ENCODE results near the gene RPS15.

RPS15 gene

GRCh38 chr19:1447944-1448343, 9.7 kb downstream of the RPS15 start:
- Histone ChIP-seq H3K4me3 (replicated peaks; ENCODE audit: insufficient read depth, low read length) (no peak overlapping the region), H3K27ac (replicated peaks) (no peak overlapping the region), H3K27me3 (ENCODE audit: insufficient read depth, poor library complexity, severe bottlenecking) (peaks cover 60% of the 10 kb centered on the region)
- DNase-seq (ENCODE audit: low read depth in 1 of 2, low spot score in 1 of 2), result no peak
- TF ChIP-seq SPI1 (IDR thresholded peaks at IDR 0.05; ENCODE audit: borderline replicate concordance, low read depth) (no peak), REST (IDR thresholded peaks at IDR 0.05; ENCODE audit: insufficient replicate concordance, low read depth) (no peak), GABPA (IDR thresholded peaks at IDR 0.05; ENCODE audit: low read depth) (no peak), CTCF (IDR thresholded peaks at IDR 0.05; ENCODE audit: insufficient read depth, low read length) (no peak), POLR2AphosphoS5 (IDR thresholded peaks at IDR 0.05; ENCODE audit: low read depth) (no peak)

- H3K4me3 ChIP-seq (replicated peaks; ENCODE audit: insufficient read depth, low read length), result no peak within 1 kb of the TSS
- no peak for TF ChIP-seq CTCF (IDR thresholded peaks at IDR 0.05; ENCODE audit: insufficient read depth, low read length)
- no peak for TF ChIP-seq REST (IDR thresholded peaks at IDR 0.05; ENCODE audit: insufficient replicate concordance, low read depth)
- no peak for TF ChIP-seq SPI1 (IDR thresholded peaks at IDR 0.05; ENCODE audit: borderline replicate concordance, low read depth)
- TF ChIP-seq GABPA (IDR thresholded peaks at IDR 0.05; ENCODE audit: low read depth), result no peak
- TF ChIP-seq POLR2AphosphoS5 (IDR thresholded peaks at IDR 0.05; ENCODE audit: low read depth), result no peak
- no peak for DNase-seq (ENCODE audit: low read depth in 1 of 2, low spot score in 1 of 2)
- no peak within 1 kb of the TSS for H3K27ac ChIP-seq (replicated peaks)
- peaks cover 74% of the 10 kb centered on the region for H3K27me3 ChIP-seq (ENCODE audit: insufficient read depth, poor library complexity, severe bottlenecking)
Observed at GRCh38 chr19:1449467-1450442, 11.6 kb downstream of the RPS15 start, which contains the start of gene APC2. Gene APC2 (plus strand): TSS chr19:1450121. CDS start chr19:1453002, 2,881 bp downstream.

GRCh38 chr19:1450735-1451731, 12.8 kb downstream of the RPS15 start:
- no peak for TF ChIP-seq SPI1 (IDR thresholded peaks at IDR 0.05; ENCODE audit: borderline replicate concordance, low read depth)
- no peak for TF ChIP-seq GABPA (IDR thresholded peaks at IDR 0.05; ENCODE audit: low read depth)
- TF ChIP-seq POLR2AphosphoS5 (IDR thresholded peaks at IDR 0.05; ENCODE audit: low read depth), result no peak
- no peak for TF ChIP-seq CTCF (IDR thresholded peaks at IDR 0.05; ENCODE audit: insufficient read depth, low read length)
- no peak for TF ChIP-seq REST (IDR thresholded peaks at IDR 0.05; ENCODE audit: insufficient replicate concordance, low read depth)
- Histone ChIP-seq H3K4me3 (replicated peaks; ENCODE audit: insufficient read depth, low read length) (no peak overlapping the region), H3K27me3 (ENCODE audit: insufficient read depth, poor library complexity, severe bottlenecking) (peaks cover 78% of the 10 kb centered on the region), H3K27ac (replicated peaks) (no peak overlapping the region)
- DNase-seq (ENCODE audit: low read depth in 1 of 2, low spot score in 1 of 2), result no peak

Measured in HL-60 (cell line).